ENCODE data around the gene SNRNP40. TPM values are rescaled to one million over a fixed set of nuclear protein-coding genes. Genes with fewer than 3 reads are reported as not detected.
A peak's percentile ranks its signal among the peaks of the same experiment; 100 is the strongest.

SNRNP40 gene
- 45.9 TPM for polyA plus RNA-seq
- long read RNA-seq, donor 1, transcript SNRNP40-201 (10 exons, 1,597 nt), result major isoform, 11 of 12 reads
- long read RNA-seq, donor 1, partial matches to known transcripts, result 0 of 12 reads
- long read RNA-seq, donor 1, other reads (novel, unspliced or antisense), result 0 of 12 reads
- long read RNA-seq, donor 2, transcript SNRNP40-201 (10 exons, 1,597 nt), result major isoform, 18 of 21 reads
- long read RNA-seq, donor 2, partial matches to known transcripts, result 0 of 21 reads
- long read RNA-seq, donor 2, other reads (novel, unspliced or antisense), result 0 of 21 reads
- long read RNA-seq, donor 3, result 0 reads
- long read RNA-seq, donor 4, partial matches to known transcripts, result 0 of 3 reads
- long read RNA-seq, donor 4, other reads (novel, unspliced or antisense), result 0 of 3 reads
- long read RNA-seq, donor 5, transcript SNRNP40-201 (10 exons, 1,597 nt), result major isoform, 8 of 9 reads
- long read RNA-seq, donor 5, partial matches to known transcripts, result 0 of 9 reads
- long read RNA-seq, donor 5, other reads (novel, unspliced or antisense), result 0 of 9 reads
- long read RNA-seq, donor 6, transcript SNRNP40-201 (10 exons, 1,597 nt), result major isoform, 23 of 27 reads
- long read RNA-seq, donor 6, partial matches to known transcripts, result 0 of 27 reads
- long read RNA-seq, donor 6, other reads (novel, unspliced or antisense), result 0 of 27 reads
- long read RNA-seq, donor 7, transcript SNRNP40-201 (10 exons, 1,597 nt), result major isoform, 7 of 7 reads
- long read RNA-seq, donor 7, partial matches to known transcripts, result 0 of 7 reads
- long read RNA-seq, donor 7, other reads (novel, unspliced or antisense), result 0 of 7 reads
- long read RNA-seq, donor 8, transcript SNRNP40-201 (10 exons, 1,597 nt), result major isoform, 32 of 35 reads
- long read RNA-seq, donor 8, partial matches to known transcripts, result 0 of 35 reads
- long read RNA-seq, donor 8, other reads (novel, unspliced or antisense), result 0 of 35 reads
- long read RNA-seq, donor 9, transcript SNRNP40-201 (10 exons, 1,597 nt), result major isoform, 19 of 32 reads
- long read RNA-seq, donor 9, partial matches to known transcripts, result 11 of 32 reads
- long read RNA-seq, donor 9, other reads (novel, unspliced or antisense), result 0 of 32 reads
- long read RNA-seq, donor 10, transcript SNRNP40-201 (10 exons, 1,597 nt), result major isoform, 19 of 23 reads
- long read RNA-seq, donor 10, partial matches to known transcripts, result 0 of 23 reads
- long read RNA-seq, donor 10, other reads (novel, unspliced or antisense), result 0 of 23 reads
- long read RNA-seq, donor 11, transcript SNRNP40-201 (10 exons, 1,597 nt), result major isoform, 14 of 16 reads
- long read RNA-seq, donor 11, partial matches to known transcripts, result 0 of 16 reads
- long read RNA-seq, donor 11, other reads (novel, unspliced or antisense), result 0 of 16 reads

DNA sequence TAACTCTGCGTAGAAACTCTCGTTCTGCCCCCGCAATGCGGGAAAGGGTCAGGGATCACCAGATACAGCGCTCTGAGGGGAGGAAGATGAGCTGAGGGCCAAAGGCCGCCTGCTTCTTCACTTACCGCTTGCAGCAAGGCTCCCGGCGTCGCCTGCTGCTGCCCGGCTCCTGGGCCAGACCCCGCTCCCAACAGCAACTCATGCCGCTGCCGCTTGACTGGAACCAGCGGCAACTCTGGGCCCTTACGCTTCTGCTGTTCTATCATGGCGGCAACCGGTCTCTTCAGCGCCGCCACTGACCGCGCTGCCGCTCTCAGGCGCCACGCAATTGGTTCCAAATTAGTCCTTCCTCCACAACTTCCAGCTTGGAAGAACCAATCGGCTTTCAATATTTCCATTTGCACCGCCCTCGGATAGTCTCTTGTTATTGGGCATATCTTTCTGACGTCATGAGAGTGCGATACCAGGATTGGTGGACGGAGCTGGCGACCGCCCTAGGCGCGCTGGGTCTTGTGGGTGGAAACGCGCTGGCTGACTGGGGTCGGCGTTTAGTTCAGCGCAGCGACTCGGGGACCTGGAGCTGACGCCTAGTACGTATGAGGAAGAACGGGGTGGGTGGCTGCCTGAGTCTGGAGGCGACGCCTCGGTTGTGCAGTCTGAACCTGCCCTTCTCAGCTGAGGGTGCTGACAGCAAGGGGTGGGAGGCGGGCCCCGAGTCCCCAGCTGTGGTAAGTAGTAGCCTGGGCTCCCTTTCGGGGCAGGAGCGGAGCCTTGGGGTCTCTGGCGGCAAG, at the start of gene SNRNP40, which contains the start of gene ZCCHC17:
SNRNP40 (minus strand) TSS at position 303 of the 791 bp plus-strand sequence; CDS start at position 266, 37 bp downstream.
ZCCHC17 (plus strand) TSS at position 547 of the 791 bp plus-strand sequence. CDS start 13,067 bp downstream, outside the sequence.
- no CpG with 5 or more reads among the region's 53 CpGs for WGBS (ENCODE audit: insufficient coverage, low lambda C conversion rate)
- DNase-seq, result peak; percentile 98 to 99
- Histone ChIP-seq H3K4me3 (ENCODE audit: low read length) (peak within 1 kb of the TSS; percentile 80), H3K27me3 (ENCODE audit: control insufficient read depth, insufficient read depth, low read length) (no peaks in the 10 kb centered on the region), H3K4me1 (ENCODE audit: control insufficient read depth, insufficient read depth, low read length) (peaks cover 11% of the 10 kb centered on the region), H3K36me3 (ENCODE audit: control insufficient read depth, insufficient read depth, low read length) (peaks cover 22% of the 10 kb centered on the region), H3K9me3 (ENCODE audit: control insufficient read depth, low read depth, low read length) (no peaks in the 10 kb centered on the region), H3K27ac (ENCODE audit: low read length) (peak within 1 kb of the TSS; percentile 94)

GRCh38 chr1:31345635-31346034, 49.0 kb upstream of the SNRNP40 start:
- H3K4me1 ChIP-seq (ENCODE audit: control insufficient read depth, insufficient read depth, low read length), result no peaks in the 10 kb centered on the region
- no peaks in the 10 kb centered on the region for H3K9me3 ChIP-seq (ENCODE audit: control insufficient read depth, low read depth, low read length)
- no peak overlapping the region for H3K27ac ChIP-seq (ENCODE audit: low read length)
- H3K4me3 ChIP-seq (ENCODE audit: low read length), result no peak overlapping the region
- 80% methylated on average over 2 of the region's 2 CpGs for WGBS (ENCODE audit: insufficient coverage, low lambda C conversion rate)
- DNase-seq, result no peak
- no peaks in the 10 kb centered on the region for H3K27me3 ChIP-seq (ENCODE audit: control insufficient read depth, insufficient read depth, low read length)
- H3K36me3 ChIP-seq (ENCODE audit: control insufficient read depth, insufficient read depth, low read length), result peaks cover 19% of the 10 kb centered on the region

GRCh38 chr1:31344503-31344902, 47.9 kb upstream of the SNRNP40 start:
- WGBS (ENCODE audit: insufficient coverage, low lambda C conversion rate), result 100% methylated on average over 1 of the region's 1 CpG

GRCh38 chr1:31336687-31337467, 40.3 kb upstream of the SNRNP40 start:
- WGBS (ENCODE audit: insufficient coverage, low lambda C conversion rate), result no CpG with 5 or more reads among the region's 10 CpGs
- Histone ChIP-seq H3K36me3 (ENCODE audit: control insufficient read depth, insufficient read depth, low read length) (peaks cover 2% of the 10 kb centered on the region), H3K9me3 (ENCODE audit: control insufficient read depth, low read depth, low read length) (no peaks in the 10 kb centered on the region), H3K4me3 (ENCODE audit: low read length) (no peak overlapping the region), H3K4me1 (ENCODE audit: control insufficient read depth, insufficient read depth, low read length) (no peaks in the 10 kb centered on the region), H3K27ac (ENCODE audit: low read length) (no peak overlapping the region), H3K27me3 (ENCODE audit: control insufficient read depth, insufficient read depth, low read length) (no peaks in the 10 kb centered on the region)
- DNase-seq, result no peak

More at GRCh38 chr1:31344503-31344902, 47.9 kb upstream of the SNRNP40 start:
- DNase-seq, result no peak
- no peaks in the 10 kb centered on the region for H3K4me1 ChIP-seq (ENCODE audit: control insufficient read depth, insufficient read depth, low read length)
- no peak overlapping the region for H3K4me3 ChIP-seq (ENCODE audit: low read length)
- H3K36me3 ChIP-seq (ENCODE audit: control insufficient read depth, insufficient read depth, low read length), result peaks cover 19% of the 10 kb centered on the region
- no peak overlapping the region for H3K27ac ChIP-seq (ENCODE audit: low read length)
- no peaks in the 10 kb centered on the region for H3K9me3 ChIP-seq (ENCODE audit: control insufficient read depth, low read depth, low read length)
- H3K27me3 ChIP-seq (ENCODE audit: control insufficient read depth, insufficient read depth, low read length), result no peaks in the 10 kb centered on the region

- H3K9me3 ChIP-seq (ENCODE audit: control insufficient read depth, low read depth, low read length), result no peaks in the 10 kb centered on the region
- H3K4me3 ChIP-seq (ENCODE audit: low read length), result no peak overlapping the region
- H3K36me3 ChIP-seq (ENCODE audit: control insufficient read depth, insufficient read depth, low read length), result peaks cover 2% of the 10 kb centered on the region
- H3K27me3 ChIP-seq (ENCODE audit: control insufficient read depth, insufficient read depth, low read length), result no peaks in the 10 kb centered on the region
- DNase-seq, result peak; percentile 7 to 41
- no peaks in the 10 kb centered on the region for H3K4me1 ChIP-seq (ENCODE audit: control insufficient read depth, insufficient read depth, low read length)
- no peak overlapping the region for H3K27ac ChIP-seq (ENCODE audit: low read length)
Observed at GRCh38 chr1:31335007-31335406, 38.4 kb upstream of the SNRNP40 start.

- no peak for DNase-seq
- no CpG with 5 or more reads among the region's 3 CpGs for WGBS (ENCODE audit: insufficient coverage, low lambda C conversion rate)
- H3K27me3 ChIP-seq (ENCODE audit: control insufficient read depth, insufficient read depth, low read length), result no peaks in the 10 kb centered on the region
- no peaks in the 10 kb centered on the region for H3K4me1 ChIP-seq (ENCODE audit: control insufficient read depth, insufficient read depth, low read length)
- H3K36me3 ChIP-seq (ENCODE audit: control insufficient read depth, insufficient read depth, low read length), result peaks cover 12% of the 10 kb centered on the region
- no peak overlapping the region for H3K27ac ChIP-seq (ENCODE audit: low read length)
- no peaks in the 10 kb centered on the region for H3K9me3 ChIP-seq (ENCODE audit: control insufficient read depth, low read depth, low read length)
- H3K4me3 ChIP-seq (ENCODE audit: low read length), result no peak overlapping the region
Observed at GRCh38 chr1:31327381-31327780, 30.8 kb upstream of the SNRNP40 start.

- no peaks in the 10 kb centered on the region for H3K27me3 ChIP-seq (ENCODE audit: control insufficient read depth, insufficient read depth, low read length)
- H3K4me1 ChIP-seq (ENCODE audit: control insufficient read depth, insufficient read depth, low read length), result no peaks in the 10 kb centered on the region
- H3K9me3 ChIP-seq (ENCODE audit: control insufficient read depth, low read depth, low read length), result no peaks in the 10 kb centered on the region
- no CpG with 5 or more reads among the region's 1 CpG for WGBS (ENCODE audit: insufficient coverage, low lambda C conversion rate)
- H3K4me3 ChIP-seq (ENCODE audit: low read length), result no peak overlapping the region
- no peak overlapping the region for H3K27ac ChIP-seq (ENCODE audit: low read length)
- DNase-seq, result no peak
- H3K36me3 ChIP-seq (ENCODE audit: control insufficient read depth, insufficient read depth, low read length), result peaks cover 15% of the 10 kb centered on the region
Observed at GRCh38 chr1:31326461-31326860, 29.9 kb upstream of the SNRNP40 start.

DNA sequence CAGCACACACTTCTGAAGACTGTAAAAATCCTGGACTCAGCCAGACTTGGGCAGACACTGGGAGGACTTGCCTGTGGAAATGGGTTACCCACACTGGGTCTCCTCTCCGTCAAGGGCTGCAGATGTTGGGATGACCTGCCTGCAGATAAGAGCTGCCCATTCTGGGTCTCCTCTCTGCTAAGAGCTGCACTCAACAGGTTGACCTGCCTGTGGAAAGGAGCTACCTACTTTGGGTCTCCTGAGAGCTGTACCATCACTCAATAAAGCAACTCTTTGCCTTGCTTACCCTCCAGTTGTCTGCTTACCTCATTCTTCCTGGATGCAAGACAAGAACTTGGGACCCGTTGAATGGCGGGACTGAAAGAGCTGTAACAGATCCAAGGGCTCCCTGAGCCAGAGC, 28.4 kb upstream of the SNRNP40 start:
- Histone ChIP-seq H3K27me3 (ENCODE audit: control insufficient read depth, insufficient read depth, low read length) (no peaks in the 10 kb centered on the region), H3K9me3 (ENCODE audit: control insufficient read depth, low read depth, low read length) (no peaks in the 10 kb centered on the region), H3K27ac (ENCODE audit: low read length) (no peak overlapping the region), H3K4me3 (ENCODE audit: low read length) (no peak overlapping the region), H3K36me3 (ENCODE audit: control insufficient read depth, insufficient read depth, low read length) (peaks cover 25% of the 10 kb centered on the region), H3K4me1 (ENCODE audit: control insufficient read depth, insufficient read depth, low read length) (no peaks in the 10 kb centered on the region)
- WGBS (ENCODE audit: insufficient coverage, low lambda C conversion rate), result 100% methylated on average over 1 of the region's 3 CpGs
- DNase-seq, result no peak

DNA sequence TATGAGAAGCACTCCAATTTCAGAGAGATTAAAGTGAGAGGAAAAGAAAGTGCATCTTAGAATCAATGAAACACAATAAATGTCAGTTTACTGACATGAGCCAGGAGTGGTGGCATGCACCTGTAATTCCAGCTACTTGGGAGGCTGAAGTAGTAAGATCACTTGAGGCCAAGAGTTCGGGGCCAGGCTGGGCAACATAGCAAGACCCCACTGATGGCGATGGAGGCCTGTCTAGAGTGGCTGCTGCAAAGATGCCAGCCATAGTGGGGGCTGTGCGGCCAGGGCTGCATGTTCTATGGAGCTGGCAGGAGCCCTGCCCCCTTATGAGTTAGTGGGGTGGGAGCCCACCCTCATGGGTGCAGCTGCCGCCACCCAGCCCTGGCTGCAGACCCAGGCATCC, 27.5 kb upstream of the SNRNP40 start:
- H3K4me1 ChIP-seq (ENCODE audit: control insufficient read depth, insufficient read depth, low read length), result no peaks in the 10 kb centered on the region
- no peaks in the 10 kb centered on the region for H3K27me3 ChIP-seq (ENCODE audit: control insufficient read depth, insufficient read depth, low read length)
- no peak for DNase-seq
- WGBS (ENCODE audit: insufficient coverage, low lambda C conversion rate), result no CpG with 5 or more reads among the region's 4 CpGs
- no peak overlapping the region for H3K27ac ChIP-seq (ENCODE audit: low read length)
- peaks cover 29% of the 10 kb centered on the region for H3K36me3 ChIP-seq (ENCODE audit: control insufficient read depth, insufficient read depth, low read length)
- H3K4me3 ChIP-seq (ENCODE audit: low read length), result no peak overlapping the region
- H3K9me3 ChIP-seq (ENCODE audit: control insufficient read depth, low read depth, low read length), result no peaks in the 10 kb centered on the region
